GM12892 (cell line): ENCODE results near the gene TENM4.

Source experiments
- DNase-seq: peaks from one replicate; pipeline ENCODE4 v3.0.0; 2011; ENCODE audit not compliant: insufficient read length
- FAIRE-seq: peaks from 2 replicates; lab custom pipeline; 2011; peaks lifted over from hg19 to GRCh38; lab: Jason Lieb, UNC
- POLR2A ChIP-seq: IDR thresholded peaks from 2 replicates; pipeline ENCODE4 v1.6.1; 2011; ENCODE audit warnings: low read depth, low read length, control low read depth
- POLR2AphosphoS5 ChIP-seq: IDR thresholded peaks from 2 replicates; pipeline ENCODE4 v1.6.1; 2011; ENCODE audit warnings: low read depth, low read length, control low read depth
- TAF1 ChIP-seq: IDR thresholded peaks from 2 replicates; pipeline ENCODE4 v1.6.1; 2011; ENCODE audit warnings: low read depth, mild to moderate bottlenecking, control low read depth, low read length, borderline replicate concordance

The TENM4 gene

DNA sequence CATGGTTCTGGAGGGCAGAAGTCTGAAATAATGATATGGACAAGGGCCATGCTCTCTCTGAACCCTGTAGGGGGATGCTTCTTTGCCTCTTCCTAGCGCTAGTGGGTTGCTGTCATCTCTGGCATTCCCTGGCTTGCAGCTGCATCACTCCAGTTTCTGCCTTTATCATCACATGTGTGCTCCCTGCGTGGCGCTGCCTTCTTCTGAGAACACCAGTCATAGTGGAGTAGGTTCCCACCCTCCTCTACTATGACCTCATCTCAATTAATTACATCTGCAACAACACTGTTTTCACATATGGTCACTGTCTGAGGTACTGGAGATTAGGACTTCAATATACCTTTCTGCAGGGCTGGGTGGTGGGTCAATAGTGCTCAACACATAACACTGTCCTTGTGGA, 463.8 kb downstream of the TENM4 start:
- DNase-seq (no peak), FAIRE-seq (no peak)
- TF ChIP-seq TAF1 (no peak), POLR2AphosphoS5 (no peak), POLR2A (no peak)

DNA sequence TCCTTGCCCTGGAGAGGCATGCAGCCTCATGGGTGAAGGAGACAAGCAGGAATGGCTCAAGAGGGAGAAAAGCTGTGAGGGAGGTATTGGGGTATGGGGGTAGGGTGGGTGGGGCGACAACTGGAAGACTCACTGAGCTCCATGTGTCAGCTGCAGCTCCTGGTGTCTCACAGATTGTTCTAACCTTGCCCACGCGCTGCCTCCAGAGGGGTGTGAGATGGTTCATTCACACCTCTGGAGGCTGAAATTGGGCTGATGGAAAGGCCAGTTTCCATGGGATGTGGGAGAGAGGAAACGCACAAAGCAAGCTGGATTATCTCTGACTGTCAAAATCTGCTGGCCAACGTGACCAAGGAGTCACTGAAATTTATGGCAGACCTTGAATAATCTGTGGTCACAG, 465.7 kb downstream of the TENM4 start:
- DNase-seq (no peak), FAIRE-seq (no peak)
- TF ChIP-seq TAF1: no peak
- TF ChIP-seq POLR2AphosphoS5: no peak
- TF ChIP-seq POLR2A: no peak

DNA sequence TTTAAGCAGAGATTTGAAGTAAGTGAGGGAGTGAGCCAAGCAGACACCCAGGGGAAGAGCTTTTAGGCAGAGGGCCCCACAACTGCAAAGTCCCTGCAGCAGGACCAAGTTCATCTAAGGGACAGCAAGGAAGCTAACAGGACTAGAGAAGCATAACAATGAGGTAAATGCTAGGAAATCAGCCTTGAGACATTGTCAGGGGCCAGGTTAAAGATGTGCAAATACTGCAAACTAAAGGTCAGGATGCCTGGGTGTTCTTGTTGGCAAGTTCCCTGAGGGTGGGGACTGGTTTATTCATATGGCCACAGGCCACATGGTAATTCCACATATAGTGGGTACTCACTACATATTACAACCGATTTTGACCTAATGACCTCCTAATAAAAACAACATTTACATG, 467.0 kb downstream of the TENM4 start:
- no peak for TF ChIP-seq POLR2A
- TF ChIP-seq TAF1: no peak
- TF ChIP-seq POLR2AphosphoS5: no peak
- no peak for FAIRE-seq
- no peak for DNase-seq

DNA sequence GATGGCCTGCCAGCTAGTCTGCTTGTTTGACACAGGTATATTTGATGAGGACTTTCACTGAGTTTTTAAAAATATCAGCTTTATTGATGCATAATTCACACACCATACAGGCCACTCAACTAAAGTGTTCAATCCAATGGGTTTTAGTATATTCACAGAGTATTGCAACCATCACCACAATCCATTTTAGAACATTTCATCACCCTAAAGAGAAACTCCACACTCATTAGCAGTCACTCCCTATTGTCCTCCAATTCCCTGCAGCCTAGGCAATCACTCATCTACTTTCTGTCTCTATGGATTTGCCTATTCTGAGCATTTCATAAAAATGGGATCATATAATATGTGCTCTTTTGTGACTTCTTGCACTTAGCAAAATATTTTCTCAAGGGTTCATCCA, 468.2 kb downstream of the TENM4 start:
- no peak for FAIRE-seq
- no peak for DNase-seq
- TF ChIP-seq TAF1 (no peak), POLR2AphosphoS5 (no peak), POLR2A (no peak)

DNA sequence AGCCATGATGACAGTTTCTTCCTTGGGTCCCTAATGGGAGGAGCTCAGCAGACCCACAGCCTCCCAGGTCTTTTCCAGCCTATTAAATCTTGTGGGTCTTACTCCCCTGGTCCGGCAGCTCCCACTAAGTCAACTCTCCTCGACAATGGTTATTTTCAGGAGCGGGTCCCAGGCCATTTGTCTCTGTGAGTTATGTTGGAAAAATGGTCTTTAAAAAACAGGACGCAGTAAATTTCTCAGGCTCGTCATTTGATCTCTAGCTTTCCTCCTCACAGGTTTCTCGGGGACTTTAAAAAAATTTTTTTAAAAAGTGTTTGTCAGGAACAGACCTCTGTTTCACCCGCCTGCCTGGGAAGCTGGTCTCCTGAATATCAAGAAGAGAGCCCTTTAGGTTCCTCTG, 468.7 kb downstream of the TENM4 start:
- TF ChIP-seq TAF1 (no peak), POLR2AphosphoS5 (no peak), POLR2A (no peak)
- FAIRE-seq: no peak
- no peak for DNase-seq

DNA sequence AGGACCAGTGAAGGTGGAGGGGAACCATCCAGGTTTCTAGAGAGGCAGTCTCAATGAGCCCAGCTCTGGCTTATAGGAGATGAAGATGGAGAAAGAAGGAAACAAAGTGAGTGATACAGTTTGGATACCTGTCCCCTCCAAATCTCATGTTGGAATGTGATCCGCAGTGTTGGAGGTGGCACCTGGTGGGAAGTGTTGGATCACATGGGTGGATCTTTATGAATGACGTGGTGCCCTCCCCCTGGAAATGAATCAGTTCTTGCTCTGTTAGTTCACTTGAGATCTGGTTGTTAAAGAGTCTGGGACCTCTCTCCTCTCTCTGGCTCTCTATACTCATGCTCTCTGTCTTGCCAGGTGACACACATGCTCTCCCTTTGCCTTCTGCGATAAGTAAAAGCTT, 473.0 kb downstream of the TENM4 start:
- FAIRE-seq: no peak
- no peak for TF ChIP-seq POLR2AphosphoS5
- TF ChIP-seq TAF1: no peak
- DNase-seq: no peak

DNA sequence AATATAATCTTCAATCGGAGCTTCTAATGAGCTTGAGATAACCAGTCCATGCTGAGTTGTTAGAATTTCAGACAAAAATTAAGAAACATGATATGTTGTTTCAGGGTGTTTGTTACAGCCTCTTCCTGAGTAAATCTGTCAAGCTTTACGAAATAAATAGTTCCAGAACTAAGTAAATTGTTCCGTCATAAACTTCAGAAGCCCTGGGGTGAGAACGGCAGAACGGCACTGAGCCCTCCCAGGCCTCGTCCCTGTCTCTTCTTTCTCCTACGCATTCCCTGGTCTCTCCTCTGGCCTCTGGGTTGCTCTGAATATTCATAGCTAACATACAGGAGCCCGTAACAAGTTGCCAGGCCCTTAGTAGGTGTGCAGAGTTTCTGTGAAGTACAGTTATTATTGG, 475.4 kb downstream of the TENM4 start:
- DNase-seq (no peak), FAIRE-seq (no peak)
- TF ChIP-seq TAF1: no peak
- TF ChIP-seq POLR2AphosphoS5: no peak
- TF ChIP-seq POLR2A: no peak

DNA sequence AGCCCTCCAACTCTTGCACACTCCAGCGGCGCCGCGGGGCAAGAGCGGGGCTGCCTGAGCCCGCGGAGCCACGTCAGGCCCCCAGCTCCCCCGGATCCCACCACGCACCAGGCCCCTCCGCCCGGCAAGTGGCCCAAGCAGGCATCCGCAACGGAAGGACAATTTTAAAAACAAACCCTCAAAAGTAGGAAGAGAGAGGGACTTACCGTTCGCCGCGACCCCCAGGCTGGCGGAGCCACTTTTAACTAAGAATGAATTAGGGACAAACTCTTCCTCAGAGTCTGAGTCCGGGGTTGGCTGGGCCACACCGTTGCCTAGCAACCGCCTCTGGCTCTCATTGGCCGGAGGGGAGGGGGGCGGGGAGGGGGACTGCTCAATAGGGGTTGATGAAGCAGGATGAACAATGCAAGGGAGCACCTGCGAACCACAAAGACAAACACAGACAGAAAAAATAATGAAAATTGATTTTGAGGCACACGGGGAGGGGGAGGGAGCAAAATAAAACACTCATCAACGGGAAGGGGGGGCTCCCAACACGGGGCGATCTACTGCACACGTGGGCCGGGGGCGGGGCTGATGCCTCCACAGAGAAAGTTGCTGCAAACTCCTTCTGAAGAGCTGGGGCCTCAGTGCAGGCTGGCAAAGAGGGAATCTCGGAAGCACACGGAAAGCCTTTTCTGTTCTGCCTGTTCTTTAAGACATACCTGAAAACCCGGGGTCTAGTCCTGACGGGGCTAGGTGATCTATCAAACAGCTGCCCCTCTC, 478.7 kb downstream of the TENM4 start:
- FAIRE-seq: no peak
- TF ChIP-seq POLR2AphosphoS5: no peak
- TF ChIP-seq POLR2A: no peak
- no peak for DNase-seq

DNA sequence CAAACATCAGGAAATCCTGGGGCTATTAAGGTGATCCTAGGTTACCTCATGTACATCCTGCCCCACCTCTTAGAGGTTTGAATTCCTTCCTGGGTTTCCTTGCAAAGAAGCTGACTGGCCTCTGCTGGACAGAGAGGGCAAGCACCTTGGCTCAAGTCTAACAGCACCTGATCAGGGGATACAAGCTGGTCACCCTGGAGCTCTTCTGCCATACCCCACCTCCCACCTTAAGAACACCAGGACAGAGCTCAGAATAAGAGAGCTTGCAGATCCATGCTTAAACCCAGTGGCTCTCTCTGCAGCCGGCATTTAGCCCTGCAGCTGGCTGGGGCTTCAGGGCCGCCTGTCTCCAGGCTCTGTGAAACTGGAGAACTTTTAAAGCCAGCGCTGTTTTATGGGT, 479.6 kb downstream of the TENM4 start:
- DNase-seq (no peak), FAIRE-seq (no peak)
- TF ChIP-seq TAF1 (no peak), POLR2AphosphoS5 (no peak), POLR2A (no peak)

DNA sequence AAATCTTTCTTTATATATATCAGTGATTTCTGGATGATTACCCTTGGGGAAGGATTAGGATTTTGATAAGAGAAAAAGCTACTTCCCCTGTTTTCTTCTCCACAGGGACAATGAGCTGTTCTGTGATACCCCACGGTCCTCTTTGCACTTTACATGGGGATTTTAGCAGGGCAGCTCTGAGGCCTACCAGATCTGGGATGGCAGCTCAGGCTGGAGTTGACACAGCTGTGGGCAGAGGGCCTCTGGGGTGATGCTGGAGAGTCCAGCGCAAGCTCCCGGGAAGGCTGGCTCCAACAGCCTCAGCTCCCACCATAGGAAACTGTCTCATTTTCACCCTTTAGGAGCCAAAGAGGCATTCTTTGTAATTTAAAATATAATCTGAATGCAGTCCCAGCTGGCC, 482.4 kb downstream of the TENM4 start:
- FAIRE-seq: no peak
- DNase-seq: no peak
- TF ChIP-seq TAF1: no peak
- TF ChIP-seq POLR2AphosphoS5: no peak
- TF ChIP-seq POLR2A: no peak

DNA sequence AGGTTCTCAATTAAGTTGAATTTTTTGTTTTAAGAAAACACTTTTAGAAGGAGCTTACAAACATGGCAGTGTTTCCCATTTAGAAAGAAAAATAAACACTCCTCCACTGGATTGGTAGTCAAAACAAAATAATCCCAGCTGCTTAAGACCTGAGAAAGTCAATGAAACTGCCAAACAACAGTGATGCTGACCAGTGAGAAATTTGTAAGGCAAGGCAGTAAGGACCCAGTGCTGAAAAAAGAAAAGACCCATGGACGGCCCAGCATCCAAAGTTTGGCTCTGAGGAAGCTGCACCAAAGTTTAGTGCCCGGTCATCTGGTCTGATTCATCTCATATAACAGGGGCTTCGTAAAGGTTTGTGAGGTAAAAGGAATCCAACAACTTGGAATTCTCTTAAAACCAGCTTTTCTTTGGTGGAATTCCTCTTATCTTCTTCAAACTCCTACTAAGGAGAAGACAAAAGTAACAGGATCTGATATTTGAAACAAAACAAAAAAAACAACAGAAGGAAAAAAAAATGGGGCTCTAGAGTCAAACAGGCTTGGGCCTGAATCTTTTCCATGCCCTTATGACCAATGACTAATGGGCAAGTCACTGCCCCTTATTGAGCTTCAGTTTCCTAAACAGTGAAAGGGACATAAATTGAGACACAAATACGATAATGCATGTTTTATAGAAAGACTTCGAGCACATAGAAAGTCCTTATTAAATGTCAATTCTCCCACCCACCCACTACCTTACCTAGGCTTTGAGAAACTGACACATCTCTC, 483.2 kb downstream of the TENM4 start:
- no peak for FAIRE-seq
- no peak for DNase-seq
- TF ChIP-seq POLR2AphosphoS5: no peak
- no peak for TF ChIP-seq TAF1
- TF ChIP-seq POLR2A: no peak

DNA sequence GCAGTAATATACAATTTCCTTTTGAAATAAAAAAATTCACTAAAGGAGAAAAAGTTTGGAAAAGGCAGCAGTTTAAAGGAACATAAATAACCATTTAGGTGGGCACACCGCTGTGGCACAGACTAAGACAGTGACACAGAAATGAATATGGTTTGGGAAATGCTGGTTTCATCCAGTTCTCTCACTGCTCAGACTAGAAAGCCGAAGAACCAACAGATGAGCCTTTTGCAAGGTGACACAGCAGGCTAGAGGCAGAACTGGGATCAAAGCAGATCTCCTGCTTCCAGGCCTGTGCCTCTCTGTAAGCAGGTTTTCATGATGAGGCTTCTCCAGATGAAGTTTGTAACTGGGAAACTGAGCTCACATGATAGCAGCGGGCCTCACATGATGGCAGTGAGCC, 486.1 kb downstream of the TENM4 start:
- DNase-seq: no peak
- no peak for TF ChIP-seq TAF1
- TF ChIP-seq POLR2AphosphoS5: no peak
- TF ChIP-seq POLR2A: no peak
- FAIRE-seq: no peak
